ENCODE data around the gene TLE4.

Gene TLE4

DNA sequence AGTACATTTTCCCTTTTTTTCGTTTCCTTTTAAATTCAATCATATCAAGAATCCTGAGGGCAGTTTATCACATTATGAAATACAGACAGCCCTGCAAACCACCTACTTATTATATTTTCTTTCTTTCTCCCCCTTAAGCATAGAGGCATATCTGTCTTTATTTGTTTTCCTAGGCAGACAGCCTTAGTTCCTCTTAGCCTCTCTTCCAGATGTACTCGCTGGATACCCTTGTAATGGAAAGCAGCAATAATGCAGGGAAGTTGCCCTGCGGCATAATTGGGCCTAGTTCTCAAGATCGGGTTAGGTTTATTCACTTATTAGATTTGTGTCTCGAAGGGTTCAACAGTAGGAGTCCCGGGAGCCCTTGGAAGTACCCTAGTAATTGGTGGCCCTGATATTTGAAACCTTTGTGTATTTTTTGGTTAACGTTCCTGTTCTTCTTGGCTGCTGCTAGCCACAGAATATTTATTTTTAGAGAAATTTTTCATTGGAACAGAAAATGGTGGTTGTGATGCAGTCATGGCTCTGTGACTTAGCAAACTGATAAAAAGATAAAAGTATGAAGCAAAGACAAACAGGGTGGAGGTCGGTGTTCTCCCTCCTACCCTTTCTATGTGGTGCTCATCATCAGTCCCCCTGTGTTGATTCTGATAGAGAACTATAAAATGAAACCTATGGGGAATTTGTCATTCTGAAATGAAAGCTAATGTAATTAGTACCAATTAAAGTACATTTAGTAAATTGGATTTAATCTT lies 6.4 kb downstream of the TLE4 start:
- no peaks in the 10 kb centered on the region for H3K27me3 Mint-ChIP-seq
- no peak overlapping the region for H3K4me3 Mint-ChIP-seq

DNA sequence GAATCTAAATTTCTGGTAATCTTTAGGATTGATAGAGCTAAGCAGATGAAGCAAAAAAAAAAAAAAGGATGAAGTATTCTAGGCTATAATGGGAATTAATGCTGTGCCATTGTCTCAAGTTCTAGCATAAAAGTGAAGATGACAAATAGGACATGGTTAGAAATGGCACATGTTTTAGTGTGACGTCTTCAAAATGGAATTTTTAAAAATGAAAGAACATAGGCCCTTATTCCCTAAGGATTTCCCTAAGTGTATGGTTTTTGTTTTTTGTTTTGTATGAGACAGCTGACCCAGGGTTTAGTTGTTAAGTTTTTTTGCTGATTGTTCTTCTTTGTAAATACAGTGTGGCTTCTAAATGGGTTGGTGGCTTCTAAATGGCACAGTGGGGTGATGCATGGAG lies 7.1 kb downstream of the TLE4 start:
- no peak overlapping the region for H3K27ac Mint-ChIP-seq
- peaks cover 59% of the 10 kb centered on the region for H3K36me3 Mint-ChIP-seq
- no peak for DNase-seq
- CTCF ChIA-PET: no interaction called here
- H3K4me3 Mint-ChIP-seq: no peak overlapping the region
- no peaks in the 10 kb centered on the region for H3K27me3 Mint-ChIP-seq
- H3K4me1 Mint-ChIP-seq: peaks cover 74% of the 10 kb centered on the region
- no peaks in the 10 kb centered on the region for H3K9me3 Mint-ChIP-seq

More for the DNA sequence above, 6.4 kb downstream of the TLE4 start:
- H3K9me3 Mint-ChIP-seq: no peaks in the 10 kb centered on the region
- DNase-seq: no peak
- peaks cover 57% of the 10 kb centered on the region for H3K36me3 Mint-ChIP-seq
- no peak overlapping the region for H3K27ac Mint-ChIP-seq
- peaks cover 71% of the 10 kb centered on the region for H3K4me1 Mint-ChIP-seq
- CTCF ChIA-PET: no interaction called here

DNA sequence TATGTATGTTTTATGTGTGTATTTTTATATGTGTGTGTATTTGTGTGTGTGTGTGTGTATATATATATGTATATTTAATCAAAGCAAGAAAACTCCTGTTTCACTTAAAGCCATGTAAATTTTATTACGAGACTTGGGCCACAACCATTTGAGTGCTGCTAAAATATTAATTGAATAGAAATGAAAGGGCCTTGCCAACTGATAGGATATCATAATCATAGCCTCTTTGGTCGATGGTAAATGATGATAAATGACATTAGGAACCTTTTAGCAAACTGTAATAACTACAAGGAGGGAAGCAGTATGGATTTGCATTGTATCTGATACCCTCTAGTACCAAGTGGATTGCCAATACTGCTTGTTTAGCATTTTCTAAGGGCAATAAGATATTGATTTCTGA lies 7.9 kb downstream of the TLE4 start:
- DNase-seq: no peak
- Mint-ChIP-seq H3K4me3 (no peak overlapping the region), H3K4me1 (peaks cover 74% of the 10 kb centered on the region), H3K27me3 (no peaks in the 10 kb centered on the region), H3K27ac (no peak overlapping the region), H3K9me3 (no peaks in the 10 kb centered on the region), H3K36me3 (peaks cover 63% of the 10 kb centered on the region)
- CTCF ChIA-PET: interaction anchor here (0.7 kb wide), 1 partner anchor 1553 kb away, joined by 3 read pairs; no protein-coding TSS in a partner anchor

DNA sequence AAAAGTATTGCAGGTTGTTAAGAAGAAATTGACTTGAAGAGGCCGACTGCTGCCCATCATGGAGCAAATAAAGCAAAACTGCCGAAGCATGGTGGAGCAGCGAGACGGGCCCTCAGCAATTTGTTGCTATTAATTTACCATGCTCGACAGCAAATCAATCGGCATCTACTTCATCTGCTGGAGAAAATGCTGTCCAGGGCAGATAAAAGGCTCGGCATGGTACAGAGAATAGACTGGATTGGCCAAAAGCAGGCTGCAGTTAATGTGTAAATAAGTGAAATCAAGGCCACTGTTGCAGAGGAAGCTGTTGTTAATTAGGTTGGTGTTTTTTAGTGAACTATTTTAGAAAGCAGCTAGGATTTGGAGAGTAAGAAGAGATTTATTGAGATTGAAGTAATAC lies 8.3 kb downstream of the TLE4 start:
- Mint-ChIP-seq H3K27ac (no peak overlapping the region), H3K4me3 (no peak overlapping the region), H3K9me3 (no peaks in the 10 kb centered on the region), H3K36me3 (peaks cover 59% of the 10 kb centered on the region), H3K27me3 (no peaks in the 10 kb centered on the region), H3K4me1 (peaks cover 75% of the 10 kb centered on the region)
- no peak for DNase-seq
- CTCF ChIA-PET: interaction anchor here (0.7 kb wide), 1 partner anchor 1553 kb away, joined by 3 read pairs; no protein-coding TSS in a partner anchor

DNA sequence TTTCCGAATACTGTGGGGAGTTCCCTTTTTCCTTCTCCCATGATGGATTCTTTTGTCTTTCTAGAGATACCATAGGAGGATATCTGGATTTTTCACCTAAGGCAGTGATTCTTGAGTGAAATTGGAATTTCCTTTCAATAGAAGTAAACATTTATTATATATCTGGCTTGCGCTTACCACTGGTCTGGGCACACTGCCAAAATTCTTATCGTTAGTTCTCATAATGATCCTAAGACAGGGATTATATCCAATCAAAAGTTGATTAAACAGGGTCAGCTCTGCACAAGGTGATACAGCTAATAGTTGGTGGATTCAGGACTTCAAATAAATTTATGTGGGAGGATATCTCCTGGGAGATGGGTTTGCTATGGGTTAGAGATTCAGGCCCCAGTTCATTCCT lies 9.6 kb downstream of the TLE4 start:
- Mint-ChIP-seq H3K36me3 (peaks cover 52% of the 10 kb centered on the region), H3K4me3 (no peak overlapping the region), H3K4me1 (peaks cover 67% of the 10 kb centered on the region), H3K27me3 (no peaks in the 10 kb centered on the region), H3K9me3 (no peaks in the 10 kb centered on the region), H3K27ac (no peak overlapping the region)
- CTCF ChIA-PET: interaction anchor here (0.6 kb wide), 1 partner anchor 348 kb away, joined by 3 read pairs; no protein-coding TSS in a partner anchor
- DNase-seq: no peak

DNA sequence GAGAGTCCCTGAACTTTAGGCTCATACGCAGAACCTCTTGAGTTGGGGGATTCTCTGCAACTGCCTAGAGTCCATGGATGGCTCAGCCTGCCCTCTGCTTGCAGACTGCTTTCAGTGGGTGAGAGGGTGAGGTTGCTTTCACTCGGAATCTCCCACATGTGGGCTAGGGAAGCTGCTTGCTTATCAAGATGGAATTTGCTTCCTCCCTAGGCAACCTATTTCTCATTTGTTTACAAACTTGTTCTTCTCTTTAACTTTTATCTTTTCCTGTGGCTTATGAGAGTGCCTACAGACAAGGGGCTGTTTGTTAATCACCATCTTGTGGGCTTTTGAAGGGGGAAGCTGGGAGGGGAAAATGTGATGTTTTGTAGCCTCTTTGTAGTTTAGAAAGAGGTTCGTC lies 10.0 kb downstream of the TLE4 start:
- Mint-ChIP-seq H3K4me3 (peak overlapping the region; percentile 3), H3K9me3 (no peaks in the 10 kb centered on the region), H3K36me3 (peaks cover 50% of the 10 kb centered on the region), H3K4me1 (peaks cover 63% of the 10 kb centered on the region), H3K27ac (peak overlapping the region; percentile 63), H3K27me3 (no peaks in the 10 kb centered on the region)
- CTCF ChIA-PET: interaction anchor here (0.6 kb wide), 1 partner anchor 347 kb away, joined by 3 read pairs; no protein-coding TSS in a partner anchor
- DNase-seq: peak; percentile 39

DNA sequence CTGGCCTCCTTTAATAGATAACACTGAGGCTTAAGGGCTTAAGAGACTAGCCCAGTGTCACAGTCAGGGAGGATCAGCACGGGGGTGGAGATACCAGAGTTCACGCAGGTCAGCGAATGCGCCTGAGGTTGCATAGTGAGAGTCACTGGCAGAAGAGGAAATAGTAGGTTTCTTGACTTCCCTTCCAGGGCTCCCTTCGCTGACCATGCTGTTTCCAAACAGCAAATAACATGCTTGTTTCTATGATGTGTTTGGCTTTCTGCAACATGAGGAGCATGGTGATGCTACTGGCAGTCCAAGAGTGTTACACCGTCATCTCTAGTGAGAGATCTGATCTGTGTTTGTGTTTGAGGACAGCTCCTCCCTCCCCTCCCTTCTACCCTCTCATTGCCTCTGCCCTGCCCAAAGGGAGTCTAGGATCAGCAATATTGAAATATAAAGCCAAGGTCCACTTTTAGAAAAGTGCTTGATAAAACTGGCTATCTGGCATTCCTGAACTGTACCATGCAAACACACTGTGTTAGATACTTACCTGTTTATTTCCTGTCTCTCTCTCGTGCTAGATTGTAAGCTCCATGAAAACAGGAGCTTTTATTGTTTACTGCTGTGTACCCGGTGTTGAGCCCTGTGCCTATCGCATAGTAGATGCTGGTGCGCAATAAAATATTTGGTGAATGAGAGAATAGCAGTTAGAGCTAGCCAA lies 12.3 kb downstream of the TLE4 start:
- peaks cover 51% of the 10 kb centered on the region for H3K4me1 Mint-ChIP-seq
- H3K27ac Mint-ChIP-seq: no peak overlapping the region
- no peaks in the 10 kb centered on the region for H3K9me3 Mint-ChIP-seq
- H3K4me3 Mint-ChIP-seq: no peak overlapping the region
- peak; percentile 42 for DNase-seq
- peaks cover 48% of the 10 kb centered on the region for H3K36me3 Mint-ChIP-seq
- CTCF ChIA-PET: interaction anchor here (1.3 kb wide), 1 partner anchor 13 kb away, joined by 4 read pairs; the partner anchor contains the start of gene TLE4
- no peaks in the 10 kb centered on the region for H3K27me3 Mint-ChIP-seq

DNA sequence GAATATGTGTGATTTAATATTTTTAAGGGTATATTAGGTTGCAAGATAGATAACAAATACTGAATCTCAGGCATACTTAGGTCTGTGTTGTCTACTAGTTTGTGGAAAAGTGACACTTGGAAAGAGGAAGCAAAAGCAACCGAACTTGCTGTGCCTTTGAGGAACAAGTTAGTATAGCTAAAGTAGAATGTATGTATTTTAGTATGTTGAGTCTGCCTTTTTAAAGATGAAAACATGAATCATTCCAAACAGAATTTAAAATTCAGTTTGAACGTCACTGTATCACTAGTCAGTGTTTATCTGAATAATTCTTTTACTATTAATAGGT lies 12.9 kb downstream of the TLE4 start:
- Mint-ChIP-seq H3K36me3 (peaks cover 46% of the 10 kb centered on the region), H3K9me3 (no peaks in the 10 kb centered on the region), H3K4me1 (peaks cover 49% of the 10 kb centered on the region), H3K27ac (no peak overlapping the region), H3K27me3 (no peaks in the 10 kb centered on the region), H3K4me3 (no peak overlapping the region)
- CTCF ChIA-PET: interaction anchor here (1.3 kb wide), 1 partner anchor 13 kb away, joined by 4 read pairs; the partner anchor contains the start of gene TLE4
- no peak for DNase-seq

DNA sequence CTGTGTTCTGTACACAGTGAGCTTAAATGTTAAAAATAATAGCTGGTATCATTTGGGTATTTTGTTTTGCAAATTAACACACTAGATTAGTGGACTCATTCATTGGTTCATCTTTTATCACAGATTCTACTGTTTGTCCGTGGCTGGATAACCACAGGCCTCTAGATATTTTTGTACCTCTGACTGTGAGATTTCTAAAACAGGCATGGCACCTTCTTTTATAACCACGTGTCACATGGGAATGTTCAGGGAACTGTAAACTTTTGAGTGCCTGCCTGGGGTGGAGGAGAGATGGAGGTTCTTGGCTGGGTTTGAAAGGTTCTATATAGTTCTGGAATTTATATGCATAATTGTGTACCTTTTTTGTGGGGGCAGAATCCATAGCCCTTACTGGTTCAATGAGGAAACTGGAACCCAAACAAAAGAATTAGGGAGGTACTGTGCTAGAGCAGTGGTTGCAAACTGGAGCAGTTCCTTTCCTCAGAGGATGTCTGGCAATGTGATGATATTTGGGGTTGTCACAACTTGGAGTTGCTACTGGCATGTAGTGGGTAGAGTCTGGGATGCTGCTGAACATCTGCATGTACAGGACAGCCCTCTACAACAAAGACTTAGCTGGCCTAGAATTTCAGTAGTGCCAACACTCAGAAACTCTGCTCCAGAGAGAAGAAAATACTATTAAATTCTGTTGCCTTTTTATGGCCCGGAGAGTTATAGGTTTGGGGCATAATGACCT lies 16.9 kb downstream of the TLE4 start:
- CTCF ChIA-PET: no interaction called here
- Mint-ChIP-seq H3K9me3 (no peaks in the 10 kb centered on the region), H3K4me3 (no peak overlapping the region), H3K27me3 (peaks cover 14% of the 10 kb centered on the region), H3K4me1 (peaks cover 41% of the 10 kb centered on the region), H3K36me3 (peaks cover 40% of the 10 kb centered on the region), H3K27ac (no peak overlapping the region)
- DNase-seq: no peak

DNA sequence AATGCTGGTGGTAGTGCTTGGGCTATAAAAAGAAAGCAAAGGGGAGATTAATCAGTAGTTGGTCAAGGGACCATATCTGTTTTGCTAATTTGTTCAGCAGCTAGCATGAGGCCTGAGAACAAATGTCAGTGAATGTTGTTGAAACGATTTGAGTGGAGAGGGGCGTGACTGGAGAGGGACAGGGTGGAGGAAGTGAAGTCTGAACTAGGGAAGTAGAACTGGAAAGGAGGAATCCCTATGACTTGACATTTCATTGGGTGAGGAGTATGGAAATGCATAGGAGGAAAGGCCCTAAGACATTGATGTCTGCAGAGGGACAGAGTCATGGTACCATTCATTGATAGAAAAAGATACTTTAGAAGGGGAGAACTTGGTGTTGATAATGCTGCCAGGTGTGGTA lies 19.7 kb downstream of the TLE4 start:
- no peak overlapping the region for H3K4me3 Mint-ChIP-seq
- no peak for DNase-seq
- peaks cover 41% of the 10 kb centered on the region for H3K36me3 Mint-ChIP-seq
- peaks cover 48% of the 10 kb centered on the region for H3K4me1 Mint-ChIP-seq
- H3K9me3 Mint-ChIP-seq: no peaks in the 10 kb centered on the region
- CTCF ChIA-PET: no interaction called here
- no peak overlapping the region for H3K27ac Mint-ChIP-seq
- peaks cover 14% of the 10 kb centered on the region for H3K27me3 Mint-ChIP-seq

DNA sequence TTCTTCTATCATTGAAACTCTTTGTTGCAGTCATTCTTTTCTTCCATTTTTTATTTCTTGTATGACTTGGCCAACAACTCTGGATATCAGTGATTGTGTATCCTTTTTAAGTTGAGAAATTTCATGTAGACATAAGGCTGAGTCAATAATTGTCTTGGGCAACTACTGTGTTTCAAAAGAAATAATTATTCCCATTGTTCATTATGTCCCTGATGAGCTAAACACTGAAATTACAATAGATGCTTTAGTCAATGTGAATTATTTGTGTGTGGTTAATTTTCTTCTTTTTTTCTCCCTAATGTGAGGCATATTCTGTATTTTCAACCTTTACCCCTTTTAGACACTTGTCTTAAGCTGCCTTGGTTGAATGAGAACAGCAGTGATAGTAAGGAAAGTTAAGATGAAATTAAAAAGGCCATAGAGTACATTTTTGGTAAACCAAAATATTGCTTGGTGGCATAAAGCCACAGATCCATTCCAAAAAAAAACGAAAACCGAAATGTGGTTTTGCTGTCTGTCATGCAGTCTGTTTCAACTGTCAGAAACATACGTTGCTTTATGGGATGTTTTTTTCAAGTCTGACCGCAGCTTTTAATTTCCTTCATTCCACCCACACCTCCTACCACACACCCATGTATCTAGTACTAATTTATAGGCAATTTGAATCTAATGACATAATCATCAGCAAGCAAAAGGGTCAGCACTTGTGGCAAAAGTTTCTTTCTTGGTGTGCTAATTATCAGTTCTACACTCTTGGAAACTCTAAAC lies 21.1 kb downstream of the TLE4 start:
- peaks cover 59% of the 10 kb centered on the region for H3K4me1 Mint-ChIP-seq
- DNase-seq: peak; percentile 23
- CTCF ChIA-PET: no interaction called here
- H3K9me3 Mint-ChIP-seq: no peaks in the 10 kb centered on the region
- H3K4me3 Mint-ChIP-seq: peak overlapping the region; percentile 36
- peaks cover 14% of the 10 kb centered on the region for H3K27me3 Mint-ChIP-seq
- peaks cover 46% of the 10 kb centered on the region for H3K36me3 Mint-ChIP-seq
- peak overlapping the region; percentile 43 for H3K27ac Mint-ChIP-seq

DNA sequence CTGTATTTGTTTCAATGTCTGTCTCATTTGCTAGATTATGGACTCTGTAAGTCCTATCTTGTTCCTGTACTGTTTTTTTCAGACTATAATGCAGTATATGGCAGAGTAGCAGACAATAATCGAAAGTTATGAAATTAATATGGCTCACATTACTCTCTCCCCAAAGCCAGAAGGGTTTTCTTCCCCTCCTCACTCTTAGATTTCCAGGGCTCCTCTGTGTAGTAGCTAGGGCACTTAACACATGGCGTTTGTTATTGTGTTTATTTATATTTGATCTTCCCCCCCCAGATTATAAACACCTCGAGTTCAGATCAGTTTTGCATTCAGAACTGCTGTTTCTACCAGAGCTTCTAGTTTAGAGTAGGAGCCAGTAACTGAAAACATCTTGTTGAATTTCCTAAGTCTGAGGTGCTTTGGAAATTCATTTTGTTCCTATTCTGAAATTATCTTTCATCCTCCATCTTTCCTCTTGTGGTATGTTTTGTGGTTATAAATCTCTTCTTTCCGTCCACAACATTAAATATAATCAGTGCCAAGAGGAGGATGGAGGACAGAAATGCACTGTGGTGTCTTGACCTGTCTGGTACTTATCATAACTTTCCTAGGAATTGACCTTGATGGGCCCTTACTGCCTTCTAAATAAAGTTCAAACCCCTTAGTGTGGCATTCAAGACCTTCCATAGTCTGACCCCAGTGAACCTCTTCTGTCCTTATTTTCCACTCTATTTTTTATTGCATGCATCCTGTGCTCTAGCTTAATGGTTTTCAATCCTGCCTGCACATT lies 27.0 kb downstream of the TLE4 start:
- no peak overlapping the region for H3K27ac Mint-ChIP-seq
- DNase-seq: no peak
- H3K4me3 Mint-ChIP-seq: no peak overlapping the region
- no peaks in the 10 kb centered on the region for H3K27me3 Mint-ChIP-seq
- CTCF ChIA-PET: no interaction called here
- H3K36me3 Mint-ChIP-seq: peaks cover 42% of the 10 kb centered on the region
- H3K4me1 Mint-ChIP-seq: peaks cover 36% of the 10 kb centered on the region
- H3K9me3 Mint-ChIP-seq: peaks cover 7% of the 10 kb centered on the region

DNA sequence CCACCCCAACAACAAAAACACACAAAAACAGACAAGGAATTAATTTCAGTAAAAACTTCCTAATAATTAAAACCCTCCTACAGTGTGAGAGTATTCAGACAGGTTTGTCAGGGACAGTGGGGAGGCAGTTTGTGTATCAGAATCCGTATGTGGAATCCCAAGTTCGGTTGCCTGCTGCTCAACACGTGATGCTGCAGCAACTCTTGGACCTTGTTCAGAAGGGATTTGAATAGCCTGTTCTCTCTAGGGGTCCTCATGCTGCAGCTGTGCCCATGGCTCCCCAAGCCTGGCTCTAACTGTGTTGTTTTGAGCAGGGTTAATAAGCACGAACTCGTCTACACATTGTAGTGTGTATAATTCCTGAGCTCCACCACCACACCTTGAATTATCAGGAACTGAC lies 28.7 kb downstream of the TLE4 start:
- no peak overlapping the region for H3K4me3 Mint-ChIP-seq
- H3K27me3 Mint-ChIP-seq: no peaks in the 10 kb centered on the region
- no peak for DNase-seq
- CTCF ChIA-PET: no interaction called here
- H3K36me3 Mint-ChIP-seq: peaks cover 35% of the 10 kb centered on the region
- H3K4me1 Mint-ChIP-seq: peaks cover 23% of the 10 kb centered on the region
- peaks cover 7% of the 10 kb centered on the region for H3K9me3 Mint-ChIP-seq
- H3K27ac Mint-ChIP-seq: no peak overlapping the region

Data from activated naive CD4-positive, alpha-beta T cell treated with anti-CD3 and anti-CD28 coated beads, Interleukin-2, amount 10 ng/mL, durations not matched to agents 7 days and 5 days (primary cell).